ENCODE measurements around the gene ZNF410. TPM values are rescaled to one million over a fixed set of nuclear protein-coding genes. Genes with fewer than 3 reads are reported as not detected.

The ZNF410 gene
- total RNA-seq, 3 donors from 2014 or later (not counting 1 experiment from before 2014, with no cell fraction given) = 111 to 118 (median 113) TPM

- no peak for ATAC-seq
- WGBS (ENCODE audit: insufficient coverage) = 98% methylated on average over 3 of the region's 3 CpGs
- H3K4me1 ChIP-seq (ENCODE audit: control insufficient read depth, insufficient read depth, low read length) = no peaks in the 10 kb centered on the region
- no peak overlapping the region for H3K4me3 ChIP-seq (ENCODE audit: low read length)
- Mint-ChIP-seq H3K27me3 (ENCODE audit: low read depth in 2 of 2) (no peaks in the 10 kb centered on the region), H3K9me3 (no peaks in the 10 kb centered on the region), H3K4me3 (no peak overlapping the region), H3K36me3 (peaks cover 23% of the 10 kb centered on the region), H3K4me1 (no peaks in the 10 kb centered on the region), H3K27ac (no peak overlapping the region)
- H3K36me3 ChIP-seq (ENCODE audit: control insufficient read depth, insufficient read depth, low read length) = peaks cover 69% of the 10 kb centered on the region
- H3K9me3 ChIP-seq (ENCODE audit: control insufficient read depth, insufficient read depth, low read length) = no peaks in the 10 kb centered on the region
- no peak overlapping the region for H3K27ac ChIP-seq (ENCODE audit: low read length)
- intact Hi-C loops (cut with micrococcal nuclease) = no loop called here
- TF ChIP-seq CTCF (IDR thresholded peaks at IDR 0.05) = no peak
- no peaks in the 10 kb centered on the region for H3K27me3 ChIP-seq (ENCODE audit: control insufficient read depth, insufficient read depth, low read length)
- DNase-seq = no peak
These were observed 16.4 kb downstream of the ZNF410 start for GRCh38 chr14:73903028-73903427.

- intact Hi-C loops (cut with micrococcal nuclease) = no loop called here
These were observed 23.0 kb downstream of the ZNF410 start for GRCh38 chr14:73909681-73910080.

GRCh38 chr14:73913256-73913655, 26.6 kb downstream of the ZNF410 start:
- peaks cover 62% of the 10 kb centered on the region for H3K36me3 ChIP-seq (ENCODE audit: control insufficient read depth, insufficient read depth, low read length)
- H3K36me3 Mint-ChIP-seq = peaks cover 54% of the 10 kb centered on the region
- intact Hi-C loops (cut with micrococcal nuclease) = no loop called here

More at GRCh38 chr14:73909681-73910080, 23.0 kb downstream of the ZNF410 start:
- DNase-seq = no peak
- Histone ChIP-seq H3K4me1 (ENCODE audit: control insufficient read depth, insufficient read depth, low read length) (no peaks in the 10 kb centered on the region), H3K27ac (ENCODE audit: low read length) (no peak overlapping the region), H3K4me3 (ENCODE audit: low read length) (no peak overlapping the region), H3K9me3 (ENCODE audit: control insufficient read depth, insufficient read depth, low read length) (peaks cover 2% of the 10 kb centered on the region), H3K36me3 (ENCODE audit: control insufficient read depth, insufficient read depth, low read length) (peaks cover 80% of the 10 kb centered on the region), H3K27me3 (ENCODE audit: control insufficient read depth, insufficient read depth, low read length) (no peaks in the 10 kb centered on the region)
- no peaks in the 10 kb centered on the region for H3K9me3 Mint-ChIP-seq
- 100% methylated on average over 1 of the region's 1 CpG for WGBS (ENCODE audit: insufficient coverage)
- no peak for ATAC-seq
- H3K4me1 Mint-ChIP-seq = peaks cover 10 to 16% of the 10 kb centered on the region in 2 donors
- TF ChIP-seq CTCF (IDR thresholded peaks at IDR 0.05) = no peak
- H3K36me3 Mint-ChIP-seq = peaks cover 70% of the 10 kb centered on the region
- peak overlapping the region; percentile 24 to 59 for H3K27ac Mint-ChIP-seq
- H3K4me3 Mint-ChIP-seq = no peak overlapping the region
- H3K27me3 Mint-ChIP-seq (ENCODE audit: low read depth in 2 of 2) = no peaks in the 10 kb centered on the region

More at GRCh38 chr14:73913256-73913655, 26.6 kb downstream of the ZNF410 start:
- Mint-ChIP-seq H3K4me3 (no peak overlapping the region), H3K9me3 (no peaks in the 10 kb centered on the region), H3K27ac (no peak overlapping the region), H3K27me3 (ENCODE audit: low read depth in 2 of 2) (no peaks in the 10 kb centered on the region), H3K4me1 (peaks cover 16% of the 10 kb centered on the region in 2 donors)
- TF ChIP-seq CTCF (IDR thresholded peaks at IDR 0.05) = no peak
- no peaks in the 10 kb centered on the region for H3K27me3 ChIP-seq (ENCODE audit: control insufficient read depth, insufficient read depth, low read length)
- 94% methylated on average over 3 of the region's 3 CpGs for WGBS (ENCODE audit: insufficient coverage)
- peaks cover 2% of the 10 kb centered on the region for H3K9me3 ChIP-seq (ENCODE audit: control insufficient read depth, insufficient read depth, low read length)
- ATAC-seq = no peak
- H3K27ac ChIP-seq (ENCODE audit: low read length) = no peak overlapping the region
- no peaks in the 10 kb centered on the region for H3K4me1 ChIP-seq (ENCODE audit: control insufficient read depth, insufficient read depth, low read length)
- no peak for DNase-seq
- no peak overlapping the region for H3K4me3 ChIP-seq (ENCODE audit: low read length)

All from natural killer cell (primary cell).